Activated CD4-positive, alpha-beta T cell treated with anti-CD3 and anti-CD28 coated beads, Interleukin-2, amount 10 ng/mL, durations not matched to agents 7 days and 5 days (primary cell): Measurements from ENCODE around the gene CCDC91. TPM values are rescaled to one million over a fixed set of nuclear protein-coding genes. Genes with fewer than 3 reads are reported as not detected.
A peak's percentile ranks its signal among the peaks of the same experiment; 100 is the strongest.
"Not testable (repeated sequence)": the region's sequence is repeated elsewhere in the genome, so short reads cannot be mapped to it uniquely, and the experiment has no call there.

Experiments used
- CTCF ChIA-PET: fragments of 350-600 bp; sonication (Branson Sonifier 250); formaldehyde crosslinking; loops from one replicate; lab custom pipeline; 2021; ENCODE audit warnings: antibody characterized with exemption; lab: Charles Lee
- POLR2A ChIA-PET: fragments of 350-600 bp; sonication (Branson Sonifier 250); formaldehyde crosslinking; loops from one replicate; lab custom pipeline; 2021; ENCODE audit warnings: antibody characterized with exemption; lab: Charles Lee
- DNase-seq: peaks from one replicate; pipeline ENCODE4 v3.0.0-alpha.2; 2020
- H3K27ac Mint-ChIP-seq: one replicate; pipeline ENCODE4 v1.8.0; 2021; ENCODE audit warnings: mild to moderate bottlenecking, moderate library complexity, mixed read lengths
- H3K27me3 Mint-ChIP-seq: one replicate; pipeline ENCODE4 v1.8.0; 2021; ENCODE audit warnings: mixed read lengths
- H3K36me3 Mint-ChIP-seq: one replicate; pipeline ENCODE4 v1.8.0; 2021; ENCODE audit warnings: low read depth, mixed read lengths
- H3K4me1 Mint-ChIP-seq: one replicate; pipeline ENCODE4 v1.8.0; 2021; ENCODE audit warnings: mixed read lengths
- H3K4me3 Mint-ChIP-seq: one replicate; pipeline ENCODE4 v1.8.0; 2021; ENCODE audit warnings: mild to moderate bottlenecking, moderate library complexity, mixed read lengths
- H3K9me3 Mint-ChIP-seq: one replicate; pipeline ENCODE4 v1.8.0; 2021; ENCODE audit warnings: mixed read lengths
- total RNA-seq, 2 experiments: library from RNA; stranded (reverse); gene quantifications; one replicate each; pipeline ENCODE4 v1.2.3, GENCODE V29; 2021

The CCDC91 gene
- total RNA-seq, 2 experiments from 2014 or later = 17.0 to 23.2 TPM

- Mint-ChIP-seq H3K9me3 (peaks cover 21% of the 10 kb centered on the region), H3K27ac (peak overlapping the region; percentile 99), H3K27me3 (no peaks in the 10 kb centered on the region), H3K4me1 (peaks cover 41% of the 10 kb centered on the region), H3K36me3 (peaks cover 42% of the 10 kb centered on the region), H3K4me3 (peak overlapping the region; percentile 93)
- POLR2A ChIA-PET = interaction anchor here (1.1 kb wide), 1 partner anchor 62 kb away, joined by 4 read pairs; no protein-coding TSS in a partner anchor
- peak; percentile 16 for DNase-seq
- CTCF ChIA-PET = interaction anchor here (1.2 to 1.4 kb wide), 2 partner anchors 8 to 19 kb away, joined by 3 to 4 read pairs; no protein-coding TSS in a partner anchor
Measured at GRCh38 chr12:28191051-28192048, 1.1 kb downstream of the CCDC91 start.

DNA sequence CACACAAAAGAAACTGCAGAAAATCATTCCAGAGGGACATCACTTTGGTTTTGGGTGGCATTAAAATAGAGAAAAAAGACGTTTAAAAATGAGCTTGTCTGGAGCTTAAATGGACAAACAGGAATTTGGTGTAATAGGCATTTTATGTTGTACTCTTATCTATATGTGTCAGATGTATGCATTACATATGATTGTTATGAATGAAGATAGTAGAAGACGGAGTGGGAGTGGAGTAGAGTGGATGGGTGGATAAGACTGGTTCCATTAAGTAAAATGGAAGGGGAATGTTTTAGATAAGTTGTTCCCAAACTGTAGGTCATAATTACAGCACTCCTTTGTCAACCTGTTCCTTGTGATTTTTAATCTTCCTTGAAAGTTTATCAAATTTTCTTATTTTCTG lies 1.9 kb downstream of the CCDC91 start:
- no peak for DNase-seq
- Mint-ChIP-seq H3K4me1 (peaks cover 41% of the 10 kb centered on the region), H3K9me3 (peaks cover 21% of the 10 kb centered on the region), H3K36me3 (peaks cover 42% of the 10 kb centered on the region), H3K27ac (peak overlapping the region; percentile 99), H3K27me3 (no peaks in the 10 kb centered on the region), H3K4me3 (no peak overlapping the region)
- ChIA-PET POLR2A (no interaction called here), CTCF (interaction anchor here (1.4 kb wide), 1 partner anchor 18 kb away, joined by 3 read pairs; no protein-coding TSS in a partner anchor)

DNA sequence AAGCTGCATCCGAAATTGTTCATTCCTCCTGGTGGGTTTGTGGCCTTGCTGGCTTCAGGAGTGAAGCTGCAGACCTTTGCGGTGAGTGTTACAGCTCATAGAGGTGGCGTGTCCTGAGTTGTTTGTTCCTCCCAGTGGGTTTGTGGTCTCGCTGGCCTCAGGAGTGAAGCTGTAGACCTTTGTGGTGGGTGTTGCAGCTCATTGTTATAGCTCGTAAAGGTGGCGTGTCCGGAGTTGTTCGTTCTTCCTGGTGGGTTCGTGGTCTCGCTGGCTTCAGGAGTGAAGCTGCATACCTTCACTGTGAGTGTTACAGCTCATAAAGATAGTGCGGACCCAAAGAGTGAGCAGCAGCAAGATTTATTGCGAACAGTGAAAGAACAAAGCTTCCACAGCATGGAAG lies 4.4 kb downstream of the CCDC91 start:
- CTCF ChIA-PET = not testable (repeated sequence)

GRCh38 chr12:28201136-28201535 lies 10.9 kb downstream of the CCDC91 start:
- H3K27ac Mint-ChIP-seq, H3K4me1 Mint-ChIP-seq, POLR2A ChIA-PET, H3K27me3 Mint-ChIP-seq, H3K4me3 Mint-ChIP-seq, DNase-seq, CTCF ChIA-PET: not testable (repeated sequence)
- H3K36me3 Mint-ChIP-seq = peaks cover 10% of the 10 kb centered on the region
- H3K9me3 Mint-ChIP-seq = peaks cover 10% of the 10 kb centered on the region

More for the DNA sequence above, 4.4 kb downstream of the CCDC91 start:
- Mint-ChIP-seq H3K4me1 (peaks cover 29% of the 10 kb centered on the region), H3K36me3 (peaks cover 36% of the 10 kb centered on the region), H3K9me3 (peaks cover 18% of the 10 kb centered on the region)
- H3K27ac Mint-ChIP-seq, H3K4me3 Mint-ChIP-seq, DNase-seq, H3K27me3 Mint-ChIP-seq, POLR2A ChIA-PET: not testable (repeated sequence)

DNA sequence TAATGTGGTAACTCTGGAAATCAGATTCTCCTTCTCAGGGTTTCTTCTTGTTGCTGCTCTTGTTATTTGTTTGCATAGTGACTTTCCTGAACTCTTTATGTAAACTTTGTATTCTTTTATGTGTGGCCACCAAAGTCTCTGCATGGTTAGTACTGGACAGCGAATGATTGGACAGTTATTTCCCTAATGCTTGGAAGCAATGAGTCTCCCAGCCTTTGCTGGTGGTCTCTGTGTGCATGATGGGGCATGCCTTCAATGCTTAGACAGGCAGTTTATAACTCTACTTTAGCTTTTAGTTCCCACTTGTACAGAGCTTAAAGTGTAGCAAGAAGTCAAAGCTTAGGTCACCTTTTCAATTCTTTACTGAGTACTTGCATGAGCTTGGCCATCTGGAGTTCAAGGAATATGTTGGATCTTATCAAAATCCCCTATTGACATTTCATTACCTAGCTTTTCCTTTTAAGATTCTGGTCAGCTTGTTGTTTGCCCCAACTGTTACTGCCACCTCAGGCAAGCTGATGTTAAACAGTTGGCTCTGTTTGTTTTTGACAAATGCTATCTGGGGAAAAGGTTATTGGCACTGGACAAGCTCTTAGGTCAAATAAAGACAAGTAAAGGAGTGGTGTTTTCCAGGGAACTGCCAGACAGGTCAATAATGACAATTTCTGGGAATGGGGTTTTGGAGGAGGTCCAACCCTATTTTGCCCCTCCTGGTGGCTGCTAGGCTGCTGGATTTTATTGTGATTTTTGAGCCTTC lies 12.3 kb downstream of the CCDC91 start:
- Mint-ChIP-seq H3K27me3 (no peaks in the 10 kb centered on the region), H3K27ac (no peak overlapping the region), H3K4me1 (no peaks in the 10 kb centered on the region), H3K9me3 (peaks cover 10% of the 10 kb centered on the region), H3K36me3 (peaks cover 10% of the 10 kb centered on the region), H3K4me3 (no peak overlapping the region)
- no peak for DNase-seq
- ChIA-PET POLR2A (no interaction called here), CTCF (no interaction called here)

DNA sequence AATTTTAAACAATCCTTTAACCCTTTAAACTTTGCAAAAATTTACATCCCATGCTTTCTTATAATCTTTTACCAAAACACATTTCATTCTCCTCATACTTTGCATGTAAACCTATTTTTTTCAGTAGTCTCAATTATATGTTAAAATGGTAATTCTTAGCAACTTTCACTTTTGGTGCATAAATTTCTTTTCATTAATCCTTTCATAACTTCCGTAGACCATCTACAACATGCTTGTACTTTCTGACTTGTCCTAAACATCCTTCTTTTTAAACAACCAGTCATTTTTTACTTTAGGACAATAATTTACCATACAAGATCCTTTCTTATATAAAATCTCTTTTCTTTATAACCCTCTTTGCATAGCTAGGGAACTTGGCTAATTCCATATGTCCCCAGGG lies 19.5 kb downstream of the CCDC91 start:
- DNase-seq = no peak
- H3K27ac Mint-ChIP-seq = no peak overlapping the region
- peaks cover 10% of the 10 kb centered on the region for H3K9me3 Mint-ChIP-seq
- H3K36me3 Mint-ChIP-seq = peaks cover 37% of the 10 kb centered on the region
- no peaks in the 10 kb centered on the region for H3K27me3 Mint-ChIP-seq
- no peak overlapping the region for H3K4me3 Mint-ChIP-seq
- POLR2A ChIA-PET = no interaction called here
- CTCF ChIA-PET = interaction anchor here (1.2 kb wide), 1 partner anchor 18 kb away, joined by 3 read pairs; no protein-coding TSS in a partner anchor
- H3K4me1 Mint-ChIP-seq = no peaks in the 10 kb centered on the region

- peaks cover under 1% of the 10 kb centered on the region for H3K4me1 Mint-ChIP-seq
- H3K27ac Mint-ChIP-seq = no peak overlapping the region
- POLR2A ChIA-PET = no interaction called here
- peaks cover 38% of the 10 kb centered on the region for H3K36me3 Mint-ChIP-seq
- no peak for DNase-seq
- CTCF ChIA-PET = no interaction called here
- no peak overlapping the region for H3K4me3 Mint-ChIP-seq
- H3K27me3 Mint-ChIP-seq = no peaks in the 10 kb centered on the region
- H3K9me3 Mint-ChIP-seq = peaks cover 10% of the 10 kb centered on the region
Measured at GRCh38 chr12:28212182-28212581, 21.9 kb downstream of the CCDC91 start.

- POLR2A ChIA-PET = no interaction called here
Measured at GRCh38 chr12:28215021-28215420, 24.8 kb downstream of the CCDC91 start.

GRCh38 chr12:28216016-28216415 lies 25.8 kb downstream of the CCDC91 start:
- Mint-ChIP-seq H3K27me3 (no peaks in the 10 kb centered on the region), H3K36me3 (peaks cover 33% of the 10 kb centered on the region)
- CTCF ChIA-PET = no interaction called here

More at GRCh38 chr12:28215021-28215420, 24.8 kb downstream of the CCDC91 start:
- CTCF ChIA-PET = no interaction called here
- no peaks in the 10 kb centered on the region for H3K27me3 Mint-ChIP-seq
- H3K9me3 Mint-ChIP-seq = peaks cover 16% of the 10 kb centered on the region
- DNase-seq = no peak
- H3K4me3 Mint-ChIP-seq = no peak overlapping the region
- peaks cover 10% of the 10 kb centered on the region for H3K4me1 Mint-ChIP-seq
- peaks cover 38% of the 10 kb centered on the region for H3K36me3 Mint-ChIP-seq
- H3K27ac Mint-ChIP-seq = no peak overlapping the region

DNA sequence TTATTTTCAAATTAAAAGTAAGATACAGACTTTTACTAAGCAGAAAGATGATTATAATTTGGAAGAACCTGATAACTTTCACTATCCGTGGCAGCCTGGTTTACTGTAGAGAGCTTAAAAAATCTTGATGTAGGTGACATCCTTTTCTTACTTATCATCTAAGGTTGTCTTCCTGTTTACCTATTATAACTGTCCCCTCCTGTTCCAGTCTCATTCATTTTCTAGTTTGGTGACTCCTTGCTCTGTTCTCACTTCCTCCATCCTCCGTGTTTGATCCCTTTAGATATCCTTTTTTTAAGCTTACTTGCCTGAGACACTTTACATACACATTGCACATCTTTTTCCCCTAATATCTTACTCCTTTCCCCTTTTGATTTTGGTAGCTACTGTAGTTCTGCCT lies 27.5 kb downstream of the CCDC91 start:
- DNase-seq = no peak
- Mint-ChIP-seq H3K27ac (peak overlapping the region; percentile 3), H3K27me3 (no peaks in the 10 kb centered on the region), H3K36me3 (peaks cover 28% of the 10 kb centered on the region), H3K4me1 (peaks cover 29% of the 10 kb centered on the region), H3K9me3 (peaks cover 13% of the 10 kb centered on the region), H3K4me3 (no peak overlapping the region)
- POLR2A ChIA-PET = no interaction called here
- CTCF ChIA-PET = no interaction called here

More at GRCh38 chr12:28216016-28216415, 25.8 kb downstream of the CCDC91 start:
- Mint-ChIP-seq H3K9me3 (peaks cover 13% of the 10 kb centered on the region), H3K4me1 (peaks cover 11% of the 10 kb centered on the region), H3K4me3 (no peak overlapping the region), H3K27ac (no peak overlapping the region)
- POLR2A ChIA-PET = no interaction called here
- DNase-seq = no peak

- Mint-ChIP-seq H3K9me3 (peaks cover 11% of the 10 kb centered on the region), H3K27me3 (no peaks in the 10 kb centered on the region), H3K4me3 (no peak overlapping the region), H3K4me1 (peaks cover 39% of the 10 kb centered on the region), H3K36me3 (peaks cover 26% of the 10 kb centered on the region), H3K27ac (no peak overlapping the region)
- POLR2A ChIA-PET = no interaction called here
- no peak for DNase-seq
- CTCF ChIA-PET = no interaction called here
Measured at GRCh38 chr12:28218875-28219274, 28.6 kb downstream of the CCDC91 start.

GRCh38 chr12:28219827-28220226 lies 29.6 kb downstream of the CCDC91 start:
- no peak overlapping the region for H3K4me3 Mint-ChIP-seq

More at GRCh38 chr12:28219827-28220226, 29.6 kb downstream of the CCDC91 start:
- no peak for DNase-seq
- Mint-ChIP-seq H3K27ac (no peak overlapping the region), H3K9me3 (peaks cover 11% of the 10 kb centered on the region), H3K4me1 (peaks cover 47% of the 10 kb centered on the region), H3K27me3 (no peaks in the 10 kb centered on the region), H3K36me3 (peaks cover 23% of the 10 kb centered on the region)
- CTCF ChIA-PET = no interaction called here
- POLR2A ChIA-PET = no interaction called here
